Activated T-cell treated with anti-CD3 and anti-CD28 coated beads, Interleukin-2, amount 50 U/mL, for 24 hours (primary cell): Measurements from ENCODE around the gene PWWP2A.

Experiments used
- DNase-seq: peaks from one replicate; pipeline ENCODE4 v3.0.0-alpha.2; 2020
- H3K27ac Mint-ChIP-seq: 2 replicates; pipeline ENCODE4 v1.8.0; 2020; ENCODE audit warnings: mild to moderate bottlenecking, mixed read lengths
- H3K27me3 Mint-ChIP-seq: 2 replicates; pipeline ENCODE4 v1.8.0; 2020; ENCODE audit warnings: mixed read lengths
- H3K36me3 Mint-ChIP-seq: 2 replicates; pipeline ENCODE4 v1.8.0; 2020; ENCODE audit warnings: low read depth, mixed read lengths
- H3K4me1 Mint-ChIP-seq: 2 replicates; pipeline ENCODE4 v1.8.0; 2020; ENCODE audit warnings: low read depth, mixed read lengths
- H3K4me3 Mint-ChIP-seq: 2 replicates; pipeline ENCODE4 v1.8.0; 2020; ENCODE audit warnings: mild to moderate bottlenecking, moderate library complexity, mixed read lengths
- H3K9me3 Mint-ChIP-seq: 2 replicates; pipeline ENCODE4 v1.8.0; 2020; ENCODE audit warnings: mixed read lengths

Gene PWWP2A

GRCh38 chr5:160096178-160096577 is 23.1 kb downstream of the PWWP2A start:
- DNase-seq, result no peak
- Mint-ChIP-seq H3K36me3 (peaks cover 66% of the 10 kb centered on the region), H3K27ac (no peak overlapping the region), H3K9me3 (no peaks in the 10 kb centered on the region), H3K4me3 (no peak overlapping the region), H3K27me3 (no peaks in the 10 kb centered on the region), H3K4me1 (peaks cover 15% of the 10 kb centered on the region)

DNA sequence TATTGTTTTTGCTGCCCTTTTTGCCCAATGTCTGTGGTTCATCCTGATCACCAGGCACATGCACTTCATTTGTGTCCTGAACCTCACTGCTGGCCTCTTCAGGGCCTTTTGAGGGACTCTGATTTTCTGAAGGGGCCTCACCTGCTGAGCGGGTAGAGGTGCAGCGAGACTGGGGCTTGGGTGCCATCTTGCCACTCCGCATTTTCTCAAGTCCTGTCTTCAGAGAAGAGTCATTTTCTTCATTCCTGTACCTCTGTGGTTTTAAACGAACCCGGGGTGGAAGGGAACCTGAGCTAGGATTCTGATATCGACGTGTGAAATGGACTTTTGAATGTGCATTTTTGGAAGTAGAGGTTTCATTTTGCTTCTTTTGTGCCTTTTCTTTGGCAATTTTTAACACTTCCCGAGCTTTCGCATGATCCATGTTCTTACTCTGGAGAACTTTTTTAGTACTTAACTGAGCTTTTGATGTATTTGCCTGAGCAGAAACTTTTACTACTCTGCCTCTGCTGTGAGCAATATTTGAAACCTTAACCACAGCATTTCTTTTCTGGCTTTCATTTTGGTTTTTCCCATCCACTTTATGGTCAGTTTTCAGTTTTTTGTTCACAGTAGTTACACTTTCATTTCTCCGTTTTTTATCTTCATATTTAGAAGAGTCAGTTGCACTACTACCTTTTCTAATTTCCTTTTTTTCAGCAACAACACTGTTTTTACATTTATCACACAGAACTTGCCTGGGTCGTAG is 26.1 kb downstream of the PWWP2A start:
- Mint-ChIP-seq H3K27ac (no peak overlapping the region), H3K36me3 (peaks cover 60% of the 10 kb centered on the region), H3K4me1 (peaks cover 17% of the 10 kb centered on the region), H3K27me3 (no peaks in the 10 kb centered on the region), H3K4me3 (no peak overlapping the region), H3K9me3 (no peaks in the 10 kb centered on the region)
- no peak for DNase-seq

DNA sequence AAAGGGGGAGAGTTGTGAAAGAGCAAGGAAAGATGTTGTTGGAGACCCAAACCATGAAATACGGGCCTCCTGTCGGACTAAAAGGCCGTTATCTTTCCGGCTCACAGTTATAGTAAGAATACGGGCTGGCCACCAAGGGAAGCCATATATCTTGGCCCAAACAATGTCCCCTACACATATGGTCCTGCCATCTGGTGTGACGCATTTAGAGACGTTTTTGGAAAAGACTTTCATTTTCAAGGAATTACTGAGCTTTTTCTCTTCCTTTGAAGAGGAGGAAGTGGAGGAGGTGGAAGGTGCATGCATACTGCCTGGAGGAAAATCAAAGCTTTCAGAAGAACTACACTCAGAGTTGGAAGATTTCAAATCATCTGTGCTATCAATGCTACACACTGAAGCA is 26.7 kb downstream of the PWWP2A start:
- no peaks in the 10 kb centered on the region for H3K9me3 Mint-ChIP-seq
- no peak for DNase-seq
- H3K4me3 Mint-ChIP-seq, result no peak overlapping the region
- no peaks in the 10 kb centered on the region for H3K27me3 Mint-ChIP-seq
- peaks cover 56% of the 10 kb centered on the region for H3K36me3 Mint-ChIP-seq
- no peak overlapping the region for H3K27ac Mint-ChIP-seq
- H3K4me1 Mint-ChIP-seq, result peaks cover 17% of the 10 kb centered on the region

DNA sequence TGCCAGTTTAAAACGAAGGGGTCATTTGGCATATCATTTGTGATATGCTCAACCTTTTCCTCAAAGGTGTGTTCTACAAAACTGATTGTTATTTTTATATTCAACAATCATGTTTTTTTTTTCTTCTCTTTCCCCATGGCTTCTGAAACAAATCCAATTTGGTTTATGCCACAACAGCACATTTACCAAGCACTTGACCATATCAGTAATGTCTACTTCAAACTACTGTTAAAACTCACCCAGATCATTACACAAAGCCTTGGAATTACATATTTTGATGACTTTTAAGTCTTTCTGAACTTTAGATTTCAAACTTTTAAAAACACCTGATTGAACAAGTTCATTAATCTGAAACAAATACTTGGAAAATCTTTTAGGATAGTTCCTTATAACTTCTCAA is 29.2 kb downstream of the PWWP2A start:
- H3K36me3 Mint-ChIP-seq, result peaks cover 46% of the 10 kb centered on the region
- no peak overlapping the region for H3K27ac Mint-ChIP-seq
- H3K4me3 Mint-ChIP-seq, result no peak overlapping the region
- no peaks in the 10 kb centered on the region for H3K9me3 Mint-ChIP-seq
- H3K27me3 Mint-ChIP-seq, result no peaks in the 10 kb centered on the region
- no peak for DNase-seq
- peaks cover 17% of the 10 kb centered on the region for H3K4me1 Mint-ChIP-seq

DNA sequence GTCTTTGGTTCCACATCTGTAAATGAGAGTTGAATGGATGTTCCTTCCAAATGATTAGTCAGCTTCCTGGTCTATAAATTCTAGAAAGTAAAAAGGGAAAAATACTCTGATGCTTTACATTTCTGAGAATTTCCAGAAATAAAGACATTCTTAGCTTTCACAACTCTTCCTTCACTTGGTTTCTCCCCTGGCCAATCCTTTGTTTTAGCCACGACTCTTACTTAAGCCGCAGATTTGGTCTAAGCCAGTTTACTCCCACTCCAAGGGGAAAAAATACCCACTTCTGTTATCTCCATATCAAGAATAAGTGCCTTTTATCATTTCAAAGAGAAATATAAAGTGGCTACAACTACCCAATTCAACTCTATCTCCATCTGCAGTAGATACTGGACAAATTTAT is 29.7 kb downstream of the PWWP2A start:
- peaks cover 17% of the 10 kb centered on the region for H3K4me1 Mint-ChIP-seq
- H3K4me3 Mint-ChIP-seq, result no peak overlapping the region
- DNase-seq, result no peak
- no peaks in the 10 kb centered on the region for H3K27me3 Mint-ChIP-seq
- no peaks in the 10 kb centered on the region for H3K9me3 Mint-ChIP-seq
- H3K36me3 Mint-ChIP-seq, result peaks cover 45% of the 10 kb centered on the region
- H3K27ac Mint-ChIP-seq, result no peak overlapping the region

DNA sequence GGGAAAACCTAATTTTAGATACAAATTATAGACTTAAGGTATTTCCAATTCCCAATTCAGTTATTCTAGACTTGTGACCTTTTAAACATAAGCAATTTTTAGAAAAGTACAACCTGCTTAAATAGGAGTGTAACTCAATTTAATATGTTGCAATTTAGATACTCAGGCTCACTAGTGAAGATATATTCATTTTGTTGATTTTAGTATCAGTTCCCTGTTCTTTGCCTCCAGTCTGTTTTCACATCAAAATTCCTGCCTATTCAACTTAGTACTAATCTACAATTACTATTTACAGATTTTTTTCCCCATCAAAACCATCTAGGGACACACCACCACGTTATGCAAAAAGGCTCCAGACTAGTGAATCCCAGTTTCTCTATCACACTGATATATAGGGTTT is 30.4 kb downstream of the PWWP2A start:
- H3K27me3 Mint-ChIP-seq, result no peaks in the 10 kb centered on the region
- no peak overlapping the region for H3K4me3 Mint-ChIP-seq
- H3K27ac Mint-ChIP-seq, result no peak overlapping the region
- no peak for DNase-seq
- no peaks in the 10 kb centered on the region for H3K9me3 Mint-ChIP-seq
- peaks cover 13% of the 10 kb centered on the region for H3K4me1 Mint-ChIP-seq
- peaks cover 39% of the 10 kb centered on the region for H3K36me3 Mint-ChIP-seq

- no peaks in the 10 kb centered on the region for H3K27me3 Mint-ChIP-seq
- no peak overlapping the region for H3K27ac Mint-ChIP-seq
- no peaks in the 10 kb centered on the region for H3K9me3 Mint-ChIP-seq
- no peak for DNase-seq
- H3K4me3 Mint-ChIP-seq, result no peak overlapping the region
- peaks cover 2% of the 10 kb centered on the region for H3K4me1 Mint-ChIP-seq
- peaks cover 23% of the 10 kb centered on the region for H3K36me3 Mint-ChIP-seq
These were observed 32.1 kb downstream of the PWWP2A start for GRCh38 chr5:160087199-160087598.

GRCh38 chr5:160084144-160084543 is 35.1 kb downstream of the PWWP2A start:
- no peak overlapping the region for H3K4me3 Mint-ChIP-seq
- no peaks in the 10 kb centered on the region for H3K9me3 Mint-ChIP-seq
- H3K4me1 Mint-ChIP-seq, result no peaks in the 10 kb centered on the region
- H3K36me3 Mint-ChIP-seq, result peaks cover 11% of the 10 kb centered on the region
- no peak overlapping the region for H3K27ac Mint-ChIP-seq
- DNase-seq, result no peak
- no peaks in the 10 kb centered on the region for H3K27me3 Mint-ChIP-seq

DNA sequence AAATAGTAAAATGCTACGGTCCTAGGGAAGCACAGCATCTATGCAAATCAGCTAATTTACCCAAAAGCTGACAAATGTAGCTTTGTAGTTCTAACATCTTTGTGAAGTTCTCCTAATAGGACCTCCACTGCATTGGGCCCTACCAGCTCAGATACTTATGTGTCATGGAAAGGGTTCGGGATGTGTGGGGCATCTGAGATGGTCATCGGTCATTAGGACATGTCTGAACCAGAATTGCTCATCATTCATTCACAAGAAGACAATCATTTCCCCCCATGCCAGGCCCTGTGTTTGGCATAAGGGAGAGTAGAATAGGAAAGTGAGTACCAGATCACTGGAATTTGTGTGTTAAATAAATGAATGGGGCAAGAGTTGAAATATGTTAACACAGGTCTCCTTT is 35.7 kb downstream of the PWWP2A start:
- no peaks in the 10 kb centered on the region for H3K9me3 Mint-ChIP-seq
- no peak for DNase-seq
- no peak overlapping the region for H3K27ac Mint-ChIP-seq
- H3K4me3 Mint-ChIP-seq, result no peak overlapping the region
- H3K36me3 Mint-ChIP-seq, result peaks cover 16% of the 10 kb centered on the region
- H3K27me3 Mint-ChIP-seq, result no peaks in the 10 kb centered on the region
- no peaks in the 10 kb centered on the region for H3K4me1 Mint-ChIP-seq

DNA sequence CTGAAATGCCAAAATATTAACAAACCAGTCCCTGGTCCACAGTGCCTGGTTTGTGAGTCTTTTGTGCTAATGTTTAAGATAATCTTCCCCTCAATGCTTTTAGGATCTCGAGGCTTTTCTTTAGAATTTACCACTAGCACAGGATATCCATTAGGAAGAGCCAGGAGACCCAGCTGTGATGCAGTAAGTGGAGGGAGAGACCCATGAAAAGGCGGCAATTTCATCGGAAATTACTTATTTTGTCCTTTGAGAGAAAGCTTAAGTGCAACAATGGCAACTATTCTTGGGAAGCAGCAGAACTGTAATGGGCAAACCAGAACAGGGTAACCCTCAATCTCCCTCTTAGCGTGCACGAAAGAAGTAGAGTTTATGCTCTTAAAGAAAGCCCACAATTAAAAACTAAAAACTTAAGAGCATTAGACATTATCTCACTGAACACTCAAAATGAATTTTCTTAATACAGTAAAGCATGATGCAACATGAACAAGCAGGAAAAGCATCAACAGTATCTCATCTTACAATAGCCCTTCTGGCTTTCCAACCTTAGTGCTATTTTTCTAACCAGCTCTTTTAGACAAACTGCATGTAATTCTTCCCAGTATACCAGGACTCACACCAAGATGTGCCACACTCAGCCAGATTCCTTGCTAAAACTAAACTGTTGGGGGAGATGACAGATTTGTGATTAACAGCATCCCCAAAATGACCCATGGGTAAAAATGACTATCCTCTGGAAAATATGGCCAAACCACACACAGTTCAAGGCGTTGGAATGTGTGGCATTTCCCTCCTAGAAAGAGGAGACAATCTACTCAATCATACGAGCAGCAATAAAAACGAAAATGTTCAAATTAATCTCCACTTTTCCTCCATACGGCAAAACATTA is 36.4 kb downstream of the PWWP2A start:
- no peaks in the 10 kb centered on the region for H3K27me3 Mint-ChIP-seq

GRCh38 chr5:160081495-160081894 is 37.8 kb downstream of the PWWP2A start:
- H3K9me3 Mint-ChIP-seq, result no peaks in the 10 kb centered on the region
- no peak overlapping the region for H3K27ac Mint-ChIP-seq
- H3K36me3 Mint-ChIP-seq, result peaks cover 31% of the 10 kb centered on the region
- DNase-seq, result no peak
- no peaks in the 10 kb centered on the region for H3K27me3 Mint-ChIP-seq
- H3K4me1 Mint-ChIP-seq, result no peaks in the 10 kb centered on the region
- no peak overlapping the region for H3K4me3 Mint-ChIP-seq

More for the DNA sequence above, 36.4 kb downstream of the PWWP2A start:
- Mint-ChIP-seq H3K4me1 (no peaks in the 10 kb centered on the region), H3K4me3 (no peak overlapping the region), H3K36me3 (peaks cover 19% of the 10 kb centered on the region), H3K27ac (no peak overlapping the region), H3K9me3 (no peaks in the 10 kb centered on the region)
- DNase-seq, result no peak

DNA sequence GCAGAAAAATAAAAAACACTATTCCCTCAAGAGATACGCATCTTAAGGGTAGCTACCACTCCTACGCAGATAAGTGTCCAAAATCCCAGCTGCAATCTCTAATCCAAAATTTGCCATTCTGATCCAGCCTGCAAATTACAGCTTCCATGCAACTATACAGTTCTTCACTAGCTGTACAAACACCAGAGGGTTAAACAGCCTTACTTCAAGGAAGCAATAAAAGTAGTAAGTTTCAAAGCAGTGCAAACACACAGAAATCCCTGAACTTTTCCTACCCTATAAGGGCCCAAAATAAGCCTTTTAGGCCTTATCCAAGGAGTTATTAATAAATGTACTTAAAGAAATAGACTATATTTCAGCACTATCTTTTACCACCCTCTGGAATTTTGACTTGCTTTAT is 39.5 kb downstream of the PWWP2A start:
- no peak overlapping the region for H3K4me3 Mint-ChIP-seq
- no peaks in the 10 kb centered on the region for H3K4me1 Mint-ChIP-seq
- H3K9me3 Mint-ChIP-seq, result no peaks in the 10 kb centered on the region

DNA sequence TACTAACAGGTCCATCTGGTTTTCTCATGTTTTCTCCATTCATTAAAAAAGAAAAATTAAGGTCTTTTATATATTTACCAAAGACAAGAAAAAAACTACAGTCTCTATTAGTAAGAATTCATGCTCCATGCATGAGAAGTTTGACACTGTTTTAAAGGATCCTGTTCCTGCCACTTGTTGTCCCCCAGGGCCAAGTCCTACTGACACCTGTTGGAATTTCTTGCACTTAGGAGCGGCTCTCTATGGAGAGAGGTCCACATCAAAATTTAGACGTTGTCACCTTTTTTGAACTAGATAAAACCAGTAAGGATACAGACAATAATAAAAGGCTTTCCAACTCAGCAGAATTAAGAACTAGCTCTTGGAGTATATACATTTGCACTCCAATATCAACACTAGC is 42.3 kb downstream of the PWWP2A start:
- H3K27ac Mint-ChIP-seq, result no peak overlapping the region
- H3K27me3 Mint-ChIP-seq, result no peaks in the 10 kb centered on the region
- H3K36me3 Mint-ChIP-seq, result peaks cover 43% of the 10 kb centered on the region
- no peak overlapping the region for H3K4me3 Mint-ChIP-seq
- H3K4me1 Mint-ChIP-seq, result no peaks in the 10 kb centered on the region
- DNase-seq, result no peak
- no peaks in the 10 kb centered on the region for H3K9me3 Mint-ChIP-seq

More for the DNA sequence above, 39.5 kb downstream of the PWWP2A start:
- Mint-ChIP-seq H3K27ac (no peak overlapping the region), H3K27me3 (no peaks in the 10 kb centered on the region), H3K36me3 (peaks cover 38% of the 10 kb centered on the region)
- no peak for DNase-seq

GRCh38 chr5:160075073-160075472 is 44.2 kb downstream of the PWWP2A start:
- Mint-ChIP-seq H3K4me3 (no peak overlapping the region), H3K36me3 (peaks cover 44% of the 10 kb centered on the region), H3K9me3 (no peaks in the 10 kb centered on the region), H3K4me1 (peaks cover 3% of the 10 kb centered on the region), H3K27me3 (no peaks in the 10 kb centered on the region), H3K27ac (no peak overlapping the region)
- no peak for DNase-seq

DNA sequence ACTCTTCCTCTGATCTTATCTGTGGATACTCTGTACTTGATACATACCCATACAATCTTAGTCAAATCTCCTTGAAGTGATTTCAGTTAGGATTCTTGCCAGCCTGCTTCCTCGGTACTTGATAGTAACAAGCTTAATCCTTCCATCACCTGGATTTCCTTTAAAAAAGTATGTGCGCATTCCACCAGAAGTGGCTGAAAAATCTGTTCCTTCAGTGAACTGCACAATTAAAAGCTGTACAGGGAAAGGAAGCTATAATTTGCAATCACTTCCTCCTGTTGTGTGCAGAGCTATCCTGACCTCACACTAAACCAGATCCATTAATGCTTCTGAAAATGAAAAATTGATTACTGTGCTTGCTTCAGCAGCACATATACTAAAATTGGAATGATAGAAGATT is 47.3 kb downstream of the PWWP2A start:
- H3K27me3 Mint-ChIP-seq, result no peaks in the 10 kb centered on the region
- peaks cover 50% of the 10 kb centered on the region for H3K36me3 Mint-ChIP-seq
- H3K4me1 Mint-ChIP-seq, result peaks cover 3% of the 10 kb centered on the region
- H3K9me3 Mint-ChIP-seq, result no peaks in the 10 kb centered on the region
- H3K4me3 Mint-ChIP-seq, result no peak overlapping the region
- no peak for DNase-seq
- no peak overlapping the region for H3K27ac Mint-ChIP-seq
